Cerebellar cortex (tissue), 1 donor: ENCODE results near the gene SEC16A.
A peak's percentile ranks its signal among the peaks of the same experiment; 100 is the strongest.

ENCODE experiments used
- DNase-seq: peaks from one replicate; pipeline ENCODE4 v3.0.0-alpha.2; 2015; ENCODE audit warnings: low spot score

SEC16A gene, protein sequence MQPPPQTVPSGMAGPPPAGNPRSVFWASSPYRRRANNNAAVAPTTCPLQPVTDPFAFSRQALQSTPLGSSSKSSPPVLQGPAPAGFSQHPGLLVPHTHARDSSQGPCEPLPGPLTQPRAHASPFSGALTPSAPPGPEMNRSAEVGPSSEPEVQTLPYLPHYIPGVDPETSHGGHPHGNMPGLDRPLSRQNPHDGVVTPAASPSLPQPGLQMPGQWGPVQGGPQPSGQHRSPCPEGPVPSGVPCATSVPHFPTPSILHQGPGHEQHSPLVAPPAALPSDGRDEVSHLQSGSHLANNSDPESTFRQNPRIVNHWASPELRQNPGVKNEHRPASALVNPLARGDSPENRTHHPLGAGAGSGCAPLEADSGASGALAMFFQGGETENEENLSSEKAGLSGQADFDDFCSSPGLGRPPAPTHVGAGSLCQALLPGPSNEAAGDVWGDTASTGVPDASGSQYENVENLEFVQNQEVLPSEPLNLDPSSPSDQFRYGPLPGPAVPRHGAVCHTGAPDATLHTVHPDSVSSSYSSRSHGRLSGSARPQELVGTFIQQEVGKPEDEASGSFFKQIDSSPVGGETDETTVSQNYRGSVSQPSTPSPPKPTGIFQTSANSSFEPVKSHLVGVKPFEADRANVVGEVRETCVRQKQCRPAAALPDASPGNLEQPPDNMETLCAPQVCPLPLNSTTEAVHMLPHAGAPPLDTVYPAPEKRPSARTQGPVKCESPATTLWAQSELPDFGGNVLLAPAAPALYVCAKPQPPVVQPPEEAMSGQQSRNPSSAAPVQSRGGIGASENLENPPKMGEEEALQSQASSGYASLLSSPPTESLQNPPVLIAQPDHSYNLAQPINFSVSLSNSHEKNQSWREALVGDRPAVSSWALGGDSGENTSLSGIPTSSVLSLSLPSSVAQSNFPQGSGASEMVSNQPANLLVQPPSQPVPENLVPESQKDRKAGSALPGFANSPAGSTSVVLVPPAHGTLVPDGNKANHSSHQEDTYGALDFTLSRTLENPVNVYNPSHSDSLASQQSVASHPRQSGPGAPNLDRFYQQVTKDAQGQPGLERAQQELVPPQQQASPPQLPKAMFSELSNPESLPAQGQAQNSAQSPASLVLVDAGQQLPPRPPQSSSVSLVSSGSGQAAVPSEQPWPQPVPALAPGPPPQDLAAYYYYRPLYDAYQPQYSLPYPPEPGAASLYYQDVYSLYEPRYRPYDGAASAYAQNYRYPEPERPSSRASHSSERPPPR (N-terminal part only)

DNA sequence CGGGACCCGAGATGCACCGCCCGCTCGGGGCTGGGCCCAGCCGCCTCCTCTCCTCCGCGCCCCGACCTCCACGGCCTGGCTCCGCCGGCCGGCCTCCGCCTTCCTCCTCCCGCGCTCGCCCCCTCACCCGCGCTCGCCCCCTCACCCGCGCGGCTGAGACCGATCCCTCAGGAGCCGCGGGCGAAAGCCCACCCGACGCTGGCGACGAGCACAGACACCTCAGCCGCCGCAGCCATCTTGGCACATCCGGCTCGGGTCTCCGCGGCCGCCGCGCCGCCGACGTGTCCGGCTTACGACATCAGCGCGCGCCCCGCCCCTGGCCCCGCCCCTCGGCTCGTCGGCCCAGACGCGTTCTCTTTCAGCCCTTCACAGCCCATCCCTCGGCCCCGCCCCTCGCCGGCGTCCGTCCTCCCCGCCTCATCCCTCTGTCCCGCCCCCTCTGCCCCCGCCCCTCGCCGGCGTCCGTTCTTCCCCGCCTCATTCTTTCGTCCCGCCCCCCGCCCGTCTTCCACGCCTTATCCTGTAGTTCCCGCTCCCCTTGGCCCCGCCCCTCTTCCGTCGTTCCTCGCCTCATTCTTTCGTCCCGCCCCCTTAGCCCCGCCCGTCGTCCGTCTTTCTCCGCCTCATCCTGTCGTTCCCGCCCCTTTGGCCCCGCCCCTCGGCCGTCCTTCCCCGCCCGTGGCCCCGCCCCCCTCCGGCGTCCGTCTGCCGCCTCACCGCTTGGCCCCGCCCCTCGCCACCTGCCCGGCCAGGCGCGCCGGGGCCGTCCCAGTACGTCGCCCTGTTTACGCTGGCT lies at the start of gene SEC16A:
TSS of gene SEC16A (minus strand) at position 248 of the 796 bp plus-strand sequence. CDS start 5,425 bp downstream, outside the sequence.
- peak; percentile 99 for DNase-seq

DNA sequence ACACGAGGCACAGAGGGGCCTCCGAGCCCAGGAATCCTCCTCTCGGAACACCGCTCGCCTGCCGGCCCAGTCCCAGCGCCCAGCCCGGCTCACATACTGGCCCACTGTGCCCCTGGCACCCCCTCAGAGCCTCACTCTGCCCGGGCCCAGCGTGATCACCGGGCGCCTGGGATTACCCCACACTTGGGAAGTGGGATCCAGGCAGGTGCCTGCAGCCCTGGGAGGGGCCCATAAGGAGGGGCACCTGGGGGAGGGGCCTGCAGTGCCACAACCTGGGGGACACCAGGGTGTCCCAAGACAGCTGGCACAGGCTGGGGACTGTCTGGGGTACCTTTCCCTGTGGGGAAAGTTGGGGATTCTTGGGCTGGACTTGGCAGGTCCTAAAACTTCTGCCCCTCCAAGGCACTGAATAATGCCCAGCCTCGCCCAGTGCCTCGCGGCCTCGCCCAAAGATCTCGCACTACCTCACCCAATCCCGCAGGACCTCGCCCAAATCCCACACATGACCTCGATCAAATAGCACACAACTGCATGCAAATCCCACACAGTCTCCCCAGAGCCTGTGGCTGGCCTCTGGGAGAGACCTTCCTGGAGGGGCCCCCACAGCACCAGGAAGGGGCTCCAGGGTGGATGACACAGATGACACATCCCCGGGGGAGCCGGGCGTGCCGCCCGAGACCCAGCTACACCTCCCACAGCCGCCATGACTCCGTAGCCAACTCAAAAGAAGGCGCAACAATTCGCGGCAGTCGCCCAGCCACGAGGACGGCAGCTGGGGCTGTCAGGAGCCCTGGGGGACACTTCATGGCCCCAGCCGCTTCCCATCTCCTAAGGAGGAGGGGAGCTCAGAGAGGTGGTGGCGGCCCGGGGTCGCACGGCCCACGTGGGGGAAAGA lies 49.3 kb upstream of the SEC16A start:
- no peak for DNase-seq

DNA sequence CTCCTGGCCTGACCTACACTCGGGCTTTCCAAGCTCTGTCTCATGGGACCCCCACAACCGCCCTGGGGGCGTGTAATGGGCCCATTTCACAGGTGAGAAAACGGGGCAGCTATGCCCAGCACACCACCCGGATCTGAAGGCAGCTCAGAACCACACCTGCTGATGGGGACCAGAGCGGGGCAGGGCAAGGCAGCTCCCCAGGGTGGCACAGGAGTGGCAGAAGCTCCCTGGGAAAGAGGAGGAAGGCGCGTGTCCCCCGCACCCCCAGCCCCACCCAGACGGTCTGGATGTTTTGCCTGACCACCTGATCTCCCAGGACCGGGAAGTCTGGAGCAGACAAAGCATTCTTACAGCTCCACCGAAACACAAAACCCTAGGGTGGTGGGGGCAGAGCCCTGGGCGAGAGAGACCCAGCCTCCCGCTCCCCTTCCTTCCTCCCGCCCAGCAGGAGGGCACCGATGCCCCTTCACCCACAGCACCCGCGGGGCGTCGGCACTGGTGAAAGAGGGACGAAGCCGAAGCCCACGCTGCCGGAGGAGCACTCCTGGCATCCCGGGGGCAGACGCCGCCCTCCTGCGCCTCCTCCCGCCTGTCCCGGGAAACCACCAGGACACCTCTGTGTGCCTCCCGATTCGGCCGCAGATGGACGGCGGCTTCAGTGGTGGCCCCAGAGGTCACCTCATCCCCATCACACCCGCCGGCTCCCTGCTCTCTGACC lies 48.5 kb upstream of the SEC16A start:
- no peak for DNase-seq

DNA sequence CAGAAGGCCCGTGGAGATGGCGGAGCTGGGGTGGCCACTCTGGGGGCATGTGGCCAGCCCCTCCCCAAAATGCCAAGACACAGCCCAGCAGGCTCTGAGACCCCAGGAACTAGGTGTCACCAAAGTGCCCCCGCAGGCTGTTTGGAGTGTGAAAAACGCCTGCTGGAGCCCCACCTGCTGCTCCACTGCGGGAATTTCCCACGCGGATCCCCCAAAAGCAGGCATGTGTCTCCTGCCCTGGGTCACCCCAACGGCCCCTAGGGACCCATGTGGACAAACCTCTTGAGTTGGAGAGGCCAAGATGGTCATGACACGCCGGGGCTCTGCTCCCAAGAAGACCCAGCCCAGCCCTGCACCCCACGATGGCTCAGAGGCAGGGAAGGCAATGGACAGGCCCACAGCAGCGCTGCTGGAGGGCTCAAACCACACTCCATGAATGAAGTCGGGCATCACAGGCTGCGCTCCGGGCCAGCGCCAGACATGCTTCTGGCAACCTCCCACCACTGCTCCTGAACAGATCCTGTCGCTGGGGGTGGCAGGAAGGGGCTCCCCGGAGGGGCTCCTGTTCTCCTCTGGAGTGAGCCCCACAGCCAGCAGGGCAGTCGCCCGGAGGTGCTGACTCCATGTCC lies 47.7 kb upstream of the SEC16A start:
- no peak for DNase-seq

DNA sequence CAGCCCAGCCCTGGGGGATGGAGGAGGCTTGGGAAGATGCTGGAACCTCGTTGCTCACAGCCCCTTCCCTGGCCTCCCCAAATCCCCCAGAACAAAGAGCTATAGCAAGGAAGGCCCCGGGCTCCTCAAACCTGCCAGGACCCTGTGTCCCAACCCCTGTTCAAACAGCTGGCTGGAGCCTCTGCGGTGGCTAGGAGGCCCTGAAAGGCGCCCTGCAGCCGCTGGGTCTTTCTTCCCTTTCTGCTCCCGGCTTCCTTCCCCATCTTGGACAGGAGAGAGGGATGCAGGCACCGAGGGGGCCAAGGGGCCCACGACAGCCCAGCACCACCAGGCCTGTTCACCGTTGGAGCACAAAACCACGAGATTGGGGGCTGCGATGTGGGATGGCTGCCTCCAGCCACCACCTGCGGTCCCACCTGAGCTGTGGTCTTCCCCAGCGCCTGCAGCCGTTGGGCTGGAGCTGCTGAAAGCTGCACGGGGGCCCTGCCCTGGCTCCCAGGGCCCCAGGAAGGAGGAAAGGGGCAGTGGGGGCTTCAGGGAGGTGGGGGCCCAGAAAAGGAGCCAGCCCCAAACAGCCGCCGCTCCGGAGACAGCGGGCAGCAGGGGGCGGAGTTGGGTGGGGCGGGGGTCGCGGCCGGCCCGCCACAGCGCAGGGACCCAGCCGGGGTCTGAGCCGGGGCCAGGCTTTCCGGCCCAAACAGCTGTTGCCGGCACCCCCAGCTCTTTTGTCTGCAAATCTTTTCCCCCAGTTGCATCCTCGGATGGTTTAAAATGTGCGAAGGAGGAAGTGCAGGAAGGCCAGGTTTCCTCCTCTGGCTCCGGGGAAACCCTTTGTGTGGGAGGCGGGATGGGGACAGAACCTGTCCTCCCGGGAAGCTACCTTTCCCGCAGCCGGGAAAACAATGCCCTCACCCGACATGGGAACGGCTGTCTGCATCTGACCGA lies 46.9 kb upstream of the SEC16A start:
- DNase-seq = no peak

DNA sequence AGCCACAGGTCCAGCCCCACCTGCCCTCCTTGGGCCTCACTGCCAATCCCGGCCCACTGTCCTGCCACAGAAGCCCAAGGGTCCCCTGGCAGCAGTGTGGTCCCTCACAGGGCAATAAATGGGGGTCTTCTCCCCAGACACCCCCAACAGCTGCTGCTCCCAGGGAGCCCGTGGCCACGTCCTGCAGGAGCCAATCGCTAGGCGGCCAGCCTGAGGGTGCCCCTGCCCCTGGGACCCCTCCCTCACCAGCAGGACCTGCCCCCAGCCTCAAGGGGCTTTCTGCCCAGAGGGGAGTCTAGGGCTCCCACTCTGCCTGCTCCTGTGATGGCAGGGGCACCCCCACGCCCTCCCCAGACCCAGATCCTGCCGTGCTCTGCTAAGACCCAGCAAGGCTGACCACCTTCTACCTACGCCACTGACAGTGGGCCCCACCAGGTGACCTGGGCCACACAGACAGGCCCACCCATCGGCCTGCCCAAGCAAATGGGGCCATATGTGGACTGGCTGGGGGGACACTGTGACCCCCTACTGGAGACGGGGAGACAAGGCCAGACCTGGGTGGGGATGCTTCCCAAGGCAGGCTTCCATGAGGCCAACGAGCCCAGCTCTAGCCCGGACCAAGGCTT lies 46.0 kb upstream of the SEC16A start:
- no peak for DNase-seq

DNA sequence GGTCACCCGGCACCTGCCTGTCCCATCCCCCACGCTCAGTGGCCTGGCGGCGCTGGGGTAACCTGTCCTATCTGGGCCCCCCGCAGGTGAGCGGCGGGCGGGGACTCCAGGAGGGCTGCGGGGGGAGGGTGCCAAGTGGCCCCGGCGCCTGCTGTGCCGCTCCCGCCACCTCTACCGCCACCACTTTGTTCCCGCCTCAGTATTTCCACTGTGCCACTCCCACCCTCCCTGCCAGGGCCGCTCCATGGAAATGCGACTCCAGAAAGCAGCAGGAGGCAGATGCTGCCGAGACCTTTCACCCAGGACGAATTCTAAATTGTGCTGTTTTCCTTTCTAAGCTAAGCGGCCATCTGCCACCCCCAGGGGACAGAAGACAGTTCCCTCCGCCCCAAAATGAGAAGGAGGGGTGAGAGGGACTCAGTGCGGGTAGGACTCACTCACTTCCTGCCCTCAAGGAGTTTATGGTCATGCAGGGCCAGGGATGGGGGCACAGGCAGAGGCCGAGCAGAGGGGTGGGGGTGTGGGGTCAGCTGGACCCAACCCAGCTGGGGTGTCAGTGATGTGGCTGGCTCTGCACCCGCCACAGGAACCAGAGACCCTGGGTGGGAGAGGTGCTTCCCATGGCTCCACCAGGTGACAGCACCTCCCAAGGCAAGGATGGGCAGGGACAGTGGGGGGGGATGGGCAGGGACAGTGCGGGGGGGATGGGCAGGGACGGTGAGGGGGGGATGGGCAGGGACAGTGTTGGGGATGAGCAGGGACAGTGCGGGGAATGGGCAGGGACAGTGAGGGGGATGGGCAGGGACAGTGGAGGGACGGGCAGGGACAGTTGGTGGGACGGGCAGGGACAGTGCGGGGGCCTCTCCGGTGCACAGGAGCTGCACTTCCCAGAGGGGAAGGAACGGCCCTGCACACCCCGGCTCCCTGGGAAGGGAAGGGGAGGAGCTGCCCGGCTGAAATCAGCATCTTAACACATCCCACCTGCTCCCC lies 45.2 kb upstream of the SEC16A start:
- no peak for DNase-seq

DNA sequence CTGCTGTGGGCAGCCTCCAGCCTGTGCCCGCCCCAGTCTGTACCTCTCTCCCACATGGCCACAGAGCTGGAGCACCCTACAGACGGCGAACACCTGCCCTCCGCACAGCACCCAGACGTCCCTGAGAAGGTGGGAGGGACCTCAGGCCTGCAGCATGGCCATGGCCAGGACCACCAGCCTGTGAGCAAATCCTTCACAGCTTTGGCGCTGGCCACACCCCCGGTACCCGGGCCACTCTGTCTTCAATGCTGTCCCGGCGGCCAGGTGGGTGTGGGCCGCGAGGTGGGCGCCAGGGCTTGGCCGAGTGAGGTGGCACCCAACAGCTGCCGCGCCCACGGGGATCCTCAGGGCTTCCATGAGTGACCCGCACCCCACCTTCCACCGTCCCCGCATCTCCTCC lies 44.3 kb upstream of the SEC16A start:
- no peak for DNase-seq

DNA sequence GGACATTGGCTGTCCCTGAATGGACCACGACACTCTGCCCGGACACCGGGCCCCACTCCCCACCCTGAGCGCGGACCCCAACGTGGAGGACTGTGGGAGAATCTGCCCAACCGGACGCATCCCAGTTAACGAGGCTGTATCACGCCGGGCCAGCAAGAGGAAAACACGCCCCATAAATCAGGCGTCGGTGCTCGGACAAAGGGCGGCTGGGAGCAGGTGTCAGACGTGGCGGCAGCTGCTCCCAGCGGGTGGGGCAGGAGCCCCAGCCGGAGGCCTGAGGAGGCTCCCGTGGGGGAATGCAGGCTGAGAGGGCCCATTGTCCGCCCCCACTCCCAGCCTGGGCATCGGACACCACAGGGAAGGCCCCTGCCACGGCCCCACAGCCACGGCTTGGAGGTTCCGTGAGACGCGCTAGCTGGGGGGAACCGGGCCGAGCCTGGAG lies 43.8 kb upstream of the SEC16A start:
- DNase-seq = no peak

DNA sequence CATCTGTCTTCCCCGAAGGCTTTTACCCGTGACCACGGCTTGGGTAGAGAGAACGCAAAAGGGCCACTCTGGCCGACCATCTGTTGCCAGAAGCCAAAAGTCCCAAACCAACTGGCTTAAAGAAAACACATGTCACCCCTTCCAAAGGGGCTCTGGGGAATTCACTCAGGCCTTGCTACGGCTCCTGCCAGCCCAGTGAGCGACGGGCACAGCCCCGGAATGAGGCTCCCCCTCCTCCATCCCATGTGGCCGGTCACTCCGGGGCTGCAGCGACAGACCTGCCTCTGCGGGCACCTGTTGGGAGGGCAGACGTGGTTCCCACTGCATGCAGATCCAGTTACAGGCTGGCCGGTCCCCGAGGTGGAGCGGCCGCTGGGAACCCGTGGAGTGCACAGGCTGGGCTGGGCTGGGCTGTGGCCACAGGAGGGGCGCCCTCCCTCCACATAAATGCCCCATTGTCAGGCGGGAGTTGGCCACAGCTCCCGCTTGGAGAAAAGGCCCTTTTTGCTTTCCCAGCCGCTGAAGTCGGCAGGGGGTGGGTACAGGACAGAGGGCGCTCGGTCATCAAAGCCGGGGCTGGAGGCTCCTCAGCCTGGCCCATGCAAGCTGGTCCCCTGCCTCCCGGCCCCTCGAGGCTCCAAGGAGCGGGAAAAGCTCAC lies 43.1 kb upstream of the SEC16A start:
- DNase-seq = no peak

DNA sequence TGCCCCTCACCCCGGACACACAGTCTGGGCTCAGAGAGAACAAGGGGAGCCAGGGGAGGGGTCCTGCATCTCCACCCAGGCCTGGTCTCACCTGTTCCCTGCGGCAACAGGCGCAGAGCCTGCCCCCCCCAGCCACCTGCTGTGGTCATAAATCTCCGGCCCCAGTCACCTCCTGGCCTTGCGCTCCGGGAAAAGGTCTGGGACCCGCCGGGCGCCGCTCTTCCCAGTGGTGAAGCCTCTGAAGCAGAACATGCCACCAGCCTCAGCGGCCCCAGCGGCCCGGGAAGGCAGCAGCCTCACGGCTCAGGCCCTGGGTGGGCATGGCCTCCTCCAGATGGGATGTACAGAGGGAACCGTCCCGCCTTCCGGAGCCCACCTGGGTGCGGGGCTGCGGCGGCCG lies 42.4 kb upstream of the SEC16A start:
- no peak for DNase-seq

DNA sequence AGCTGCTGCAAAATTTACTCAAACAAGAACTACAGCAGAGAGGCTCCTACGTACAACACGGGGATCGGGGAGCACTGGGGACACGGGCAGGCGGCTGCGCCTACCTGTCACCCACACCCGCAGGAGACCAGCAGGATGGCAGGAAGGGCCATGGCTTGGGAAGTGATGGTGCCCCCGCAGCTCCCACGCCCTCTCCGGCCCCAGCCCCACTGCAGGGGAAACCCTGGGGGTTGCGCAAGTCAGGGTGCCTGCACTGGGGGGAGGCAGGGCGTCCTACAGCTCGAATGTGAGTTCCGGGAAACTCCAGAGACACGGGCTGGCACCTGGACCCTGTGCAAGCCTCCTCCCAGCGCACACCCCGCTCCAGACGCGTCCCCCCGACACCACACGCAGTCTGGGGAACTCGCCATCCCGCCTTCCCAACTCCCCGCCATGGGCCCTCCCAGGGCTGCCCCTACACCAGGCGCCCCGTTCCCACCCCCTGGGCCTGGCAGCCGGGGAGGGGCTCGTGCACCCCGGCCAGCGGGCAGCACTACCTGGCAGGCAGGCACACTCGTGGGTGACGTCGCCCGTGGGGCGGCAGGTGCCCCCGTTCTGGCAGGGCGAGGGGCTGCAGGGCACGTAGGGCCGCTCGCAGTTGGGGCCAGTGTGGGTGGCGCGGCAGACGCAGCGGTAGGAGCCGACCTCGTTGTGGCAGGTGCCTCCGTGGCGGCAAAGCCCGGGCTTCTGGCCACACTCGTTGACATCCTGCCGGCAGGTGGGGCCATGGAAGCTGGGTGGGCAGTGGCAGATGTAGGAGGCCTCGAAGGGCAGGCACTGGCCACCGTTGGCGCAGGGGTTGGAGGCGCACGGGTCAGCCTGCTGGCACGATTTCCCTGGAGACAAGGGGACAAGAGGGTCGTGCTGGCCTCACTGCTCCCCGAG lies 39.7 kb upstream of the SEC16A start:
- DNase-seq = no peak

DNA sequence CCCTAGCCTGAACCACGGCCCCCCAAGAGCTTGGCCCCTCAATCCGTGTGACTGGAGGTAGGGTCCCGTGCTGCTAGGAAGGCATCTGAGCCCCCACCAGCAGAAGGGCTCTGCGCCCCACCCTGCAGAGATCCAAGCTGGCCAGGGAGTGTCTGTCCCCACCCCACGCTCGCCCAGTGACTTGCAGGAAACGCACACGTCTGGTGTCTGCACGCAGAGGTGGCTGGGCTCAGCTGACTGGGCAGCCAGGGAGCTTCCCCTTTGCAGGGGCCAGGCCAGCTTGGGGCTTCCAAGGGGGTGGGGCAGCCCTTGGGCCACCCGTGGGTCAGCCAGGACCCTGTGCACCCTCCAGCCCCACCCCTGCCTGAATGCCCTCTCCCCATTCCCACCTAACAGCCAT lies 38.7 kb upstream of the SEC16A start:
- no peak for DNase-seq

DNA sequence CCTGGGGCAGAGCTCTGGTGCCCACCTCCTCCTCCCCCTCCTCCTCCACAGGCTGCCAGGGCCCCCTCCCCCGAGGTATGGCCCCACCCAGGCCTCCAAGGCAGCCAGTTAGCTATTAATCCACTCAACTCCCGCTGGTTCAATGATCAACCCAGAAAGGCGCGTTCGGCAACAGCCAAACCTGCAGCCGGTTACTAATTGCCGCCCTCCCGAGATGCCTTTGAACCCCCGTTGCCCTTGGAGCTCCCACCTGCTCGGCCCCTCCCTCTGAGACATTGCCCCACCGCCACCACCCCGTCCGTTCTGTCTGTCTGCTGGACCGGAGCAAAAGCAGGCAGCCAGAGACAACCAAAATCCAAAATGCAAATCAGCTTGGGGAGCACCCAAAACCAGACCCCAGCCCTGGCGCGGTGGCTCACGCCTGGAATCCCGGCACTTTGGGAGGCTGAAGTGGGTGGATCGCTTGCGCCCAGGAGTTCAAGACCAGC lies 37.3 kb upstream of the SEC16A start:
- DNase-seq = no peak
